DOHH2 (cell line): Measurements from ENCODE around the gene HLA-E.
"Not testable (repeated sequence)": the region's sequence is repeated elsewhere in the genome, so short reads cannot be mapped to it uniquely, and the experiment has no call there.

ENCODE experiments used
- H3F3A ChIP-seq: fragments of 200-600 bp; sonication (generic), shearing (Covaris generic); 2 replicates; pipeline ENCODE4 v1.6.0; 2016; ENCODE audit warnings: antibody characterized with exemption, mild to moderate bottlenecking; ENCODE audit not compliant: control insufficient read depth, insufficient read depth
- H3K27ac ChIP-seq: fragments of 200-600 bp; sonication (generic); 2 replicates; pipeline ENCODE4 v1.5.1; 2014; ENCODE audit warnings: low read depth, mild to moderate bottlenecking, low read length, moderate library complexity
- H3K27me3 ChIP-seq: fragments of 200-600 bp; sonication (generic); 2 replicates; pipeline ENCODE4 v1.6.1; 2014; ENCODE audit warnings: mild to moderate bottlenecking, low read length, mixed read lengths; ENCODE audit not compliant: control insufficient read depth
- H3K36me3 ChIP-seq: fragments of 200-600 bp; sonication (generic); 2 replicates; pipeline ENCODE4 v1.6.1; 2014; ENCODE audit warnings: mild to moderate bottlenecking, low read length, moderate library complexity, mixed read lengths; ENCODE audit not compliant: control insufficient read depth
- H3K4me1 ChIP-seq: fragments of 200-600 bp; sonication (generic); 2 replicates; pipeline ENCODE4 v1.6.1; 2014; ENCODE audit warnings: mild to moderate bottlenecking, low read length, mixed read lengths; ENCODE audit not compliant: control insufficient read depth
- H3K4me2 ChIP-seq: fragments of 200-600 bp; sonication (generic); 2 replicates; pipeline ENCODE4 v1.6.0; 2014; ENCODE audit warnings: mild to moderate bottlenecking, low read length, moderate library complexity
- H3K4me3 ChIP-seq: fragments of 200-600 bp; sonication (generic); 2 replicates; pipeline ENCODE4 v1.5.1; 2014; ENCODE audit warnings: mild to moderate bottlenecking, low read length, mixed read lengths
- H3K79me2 ChIP-seq: fragments of 200-600 bp; sonication (generic); 2 replicates; pipeline ENCODE4 v1.6.1; 2014; ENCODE audit warnings: mild to moderate bottlenecking, low read length, mixed read lengths; ENCODE audit not compliant: control insufficient read depth
- H3K9me2 ChIP-seq: fragments of 200-600 bp; sonication (generic); replicated peaks from 2 replicates; pipeline ENCODE4 v1.6.1; 2014; ENCODE audit warnings: mild to moderate bottlenecking, low read length, mixed read lengths; ENCODE audit not compliant: control insufficient read depth
- H3K9me3 ChIP-seq: fragments of 200-600 bp; sonication (generic); 2 replicates; pipeline ENCODE4 v1.6.1; 2014; ENCODE audit warnings: antibody characterized with exemption, low read length, mixed read lengths; ENCODE audit not compliant: control insufficient read depth, insufficient read depth
- H4K20me1 ChIP-seq: fragments of 200-600 bp; sonication (generic); 2 replicates; pipeline ENCODE4 v1.6.0; 2014; ENCODE audit warnings: low read depth, mild to moderate bottlenecking, antibody characterized with exemption, low read length, moderate library complexity; ENCODE audit not compliant: control insufficient read depth, insufficient read depth
- CTCF ChIP-seq: fragments of 200-600 bp; sonication (generic); IDR thresholded peaks from one replicate; pipeline ENCODE4 v1.5.1; 2014; ENCODE audit warnings: antibody characterized with exemption, mild to moderate bottlenecking, low read depth, low read length; ENCODE audit not compliant: poor library complexity, severe bottlenecking
- EZH2phosphoT487 ChIP-seq: fragments of 200-600 bp; sonication (generic); IDR thresholded peaks from 2 replicates; pipeline ENCODE4 v1.6.1; 2017; ENCODE audit warnings: borderline replicate concordance, mild to moderate bottlenecking, antibody characterized with exemption, low read length, moderate library complexity, mixed read lengths

Gene HLA-E

GRCh38 chr6:30483677-30484279 lies 5.5 kb upstream of the HLA-E start:
- Histone ChIP-seq H3K9me2 (no peaks in the 10 kb centered on the region), H3K4me3 (no peak overlapping the region), H3K4me2 (no peak overlapping the region), H3K4me1 (peaks cover 9% of the 10 kb centered on the region), H4K20me1 (no peaks in the 10 kb centered on the region), H3K27ac (no peak overlapping the region), H3K79me2 (no peaks in the 10 kb centered on the region), H3K36me3 (no peaks in the 10 kb centered on the region), H3K27me3 (peaks cover 48% of the 10 kb centered on the region), H3F3A (0 out of 2 replicates have a peak, but pooled peaks cover 3% of the 10 kb centered on the region), H3K9me3 (no peaks in the 10 kb centered on the region)
- TF ChIP-seq EZH2phosphoT487 = no peak
- peak; percentile 74 for TF ChIP-seq CTCF

GRCh38 chr6:30485236-30485635 lies 4.1 kb upstream of the HLA-E start:
- Histone ChIP-seq H3K27me3 (peaks cover 38% of the 10 kb centered on the region), H3F3A (no peaks in the 10 kb centered on the region), H3K9me2 (no peaks in the 10 kb centered on the region), H3K4me1 (peaks cover 15% of the 10 kb centered on the region), H3K4me2 (no peak overlapping the region), H3K4me3 (no peak overlapping the region), H3K79me2 (peaks cover 7% of the 10 kb centered on the region), H3K36me3 (peaks cover 6% of the 10 kb centered on the region), H4K20me1 (peaks cover under 1% of the 10 kb centered on the region; the same call in 1 of the 2 replicates), H3K9me3 (no peaks in the 10 kb centered on the region), H3K27ac (no peak overlapping the region)
- TF ChIP-seq CTCF (no peak), EZH2phosphoT487 (no peak)

GRCh38 chr6:30487926-30488325 lies 1.4 kb upstream of the HLA-E start:
- Histone ChIP-seq H3K9me3 (no peaks in the 10 kb centered on the region), H3K4me2 (no peak overlapping the region), H3K4me1 (peaks cover 14% of the 10 kb centered on the region), H3K4me3 (no peak overlapping the region), H3K9me2 (no peaks in the 10 kb centered on the region), H4K20me1 (peaks cover 11% of the 10 kb centered on the region; the same call in 1 of the 2 replicates), H3K27ac (no peak overlapping the region), H3K36me3 (peaks cover 30% of the 10 kb centered on the region), H3F3A (peaks cover 2% of the 10 kb centered on the region; the same call in 1 of the 2 replicates), H3K27me3 (peaks cover 16% of the 10 kb centered on the region), H3K79me2 (peaks cover 18% of the 10 kb centered on the region)
- TF ChIP-seq EZH2phosphoT487 (no peak), CTCF (no peak)

- peak overlapping the region; percentile 87 for H3K4me3 ChIP-seq
- H3F3A ChIP-seq, H3K27ac ChIP-seq, H3K9me3 ChIP-seq, H3K27me3 ChIP-seq, H3K9me2 ChIP-seq: not testable (repeated sequence)
- H3K79me2 ChIP-seq = peaks cover 18% of the 10 kb centered on the region
- peaks cover 34% of the 10 kb centered on the region for H3K36me3 ChIP-seq
- peaks cover 14% of the 10 kb centered on the region for H3K4me1 ChIP-seq
- H4K20me1 ChIP-seq = peaks cover 16% of the 10 kb centered on the region; the same call in 1 of the 2 replicates
- H3K4me2 ChIP-seq = peak overlapping the region; percentile 77
Measured at GRCh38 chr6:30488697-30489080, 620 bp upstream of the HLA-E start.
